AG09319 (cell line): ENCODE data around the gene FANCI.
"Not testable (repeated sequence)": the region's sequence is repeated elsewhere in the genome, so short reads cannot be mapped to it uniquely, and the experiment has no call there.

Experiments
- DNase-seq: peaks from one replicate; pipeline ENCODE4 v3.0.0-alpha.2; 2010; ENCODE audit warnings: low read depth; ENCODE audit errors: extremely low read depth
- TF ChIP-seq, protein P1 (sequence below): IDR thresholded peaks from 2 replicates; pipeline ENCODE4 v1.5.1; 2011; ENCODE audit warnings: low read depth, mild to moderate bottlenecking, inconsistent platforms, low read length, moderate library complexity

The FANCI gene

DNA sequence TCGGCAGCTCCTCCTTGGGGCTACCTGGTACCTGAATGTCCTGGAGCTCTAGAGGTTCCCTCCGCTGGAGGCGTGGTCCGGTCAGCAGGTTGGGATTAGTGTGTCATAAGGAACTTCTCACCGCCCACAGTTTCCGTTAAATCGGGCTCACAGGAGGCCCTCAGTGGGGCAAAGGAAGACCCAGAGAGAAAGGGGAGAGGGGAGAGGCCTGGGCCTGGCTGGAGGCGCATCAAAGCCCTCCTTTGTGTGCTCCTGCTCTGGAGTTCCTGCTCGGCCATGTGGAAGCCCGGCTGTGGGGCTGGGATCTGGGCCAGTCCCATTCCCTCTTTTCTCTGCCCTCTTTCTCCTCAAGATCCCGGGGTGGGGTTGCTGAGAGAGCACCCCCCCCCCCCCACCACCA lies 22.2 kb upstream of the FANCI start, which contains the start of gene RLBP1:
TSS of gene RLBP1 (minus strand) at position 37 of the 400 bp plus-strand sequence. CDS start 2,604 bp downstream, outside the sequence.
- DNase-seq, result no peak
- TF ChIP-seq, protein P1, sequence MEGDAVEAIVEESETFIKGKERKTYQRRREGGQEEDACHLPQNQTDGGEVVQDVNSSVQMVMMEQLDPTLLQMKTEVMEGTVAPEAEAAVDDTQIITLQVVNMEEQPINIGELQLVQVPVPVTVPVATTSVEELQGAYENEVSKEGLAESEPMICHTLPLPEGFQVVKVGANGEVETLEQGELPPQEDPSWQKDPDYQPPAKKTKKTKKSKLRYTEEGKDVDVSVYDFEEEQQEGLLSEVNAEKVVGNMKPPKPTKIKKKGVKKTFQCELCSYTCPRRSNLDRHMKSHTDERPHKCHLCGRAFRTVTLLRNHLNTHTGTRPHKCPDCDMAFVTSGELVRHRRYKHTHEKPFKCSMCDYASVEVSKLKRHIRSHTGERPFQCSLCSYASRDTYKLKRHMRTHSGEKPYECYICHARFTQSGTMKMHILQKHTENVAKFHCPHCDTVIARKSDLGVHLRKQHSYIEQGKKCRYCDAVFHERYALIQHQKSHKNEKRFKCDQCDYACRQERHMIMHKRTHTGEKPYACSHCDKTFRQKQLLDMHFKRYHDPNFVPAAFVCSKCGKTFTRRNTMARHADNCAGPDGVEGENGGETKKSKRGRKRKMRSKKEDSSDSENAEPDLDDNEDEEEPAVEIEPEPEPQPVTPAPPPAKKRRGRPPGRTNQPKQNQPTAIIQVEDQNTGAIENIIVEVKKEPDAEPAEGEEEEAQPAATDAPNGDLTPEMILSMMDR, result no peak

GRCh38 chr15:89225588-89225987 lies 18.2 kb upstream of the FANCI start:
- DNase-seq, result no peak
- TF ChIP-seq, protein P1, result no peak

DNA sequence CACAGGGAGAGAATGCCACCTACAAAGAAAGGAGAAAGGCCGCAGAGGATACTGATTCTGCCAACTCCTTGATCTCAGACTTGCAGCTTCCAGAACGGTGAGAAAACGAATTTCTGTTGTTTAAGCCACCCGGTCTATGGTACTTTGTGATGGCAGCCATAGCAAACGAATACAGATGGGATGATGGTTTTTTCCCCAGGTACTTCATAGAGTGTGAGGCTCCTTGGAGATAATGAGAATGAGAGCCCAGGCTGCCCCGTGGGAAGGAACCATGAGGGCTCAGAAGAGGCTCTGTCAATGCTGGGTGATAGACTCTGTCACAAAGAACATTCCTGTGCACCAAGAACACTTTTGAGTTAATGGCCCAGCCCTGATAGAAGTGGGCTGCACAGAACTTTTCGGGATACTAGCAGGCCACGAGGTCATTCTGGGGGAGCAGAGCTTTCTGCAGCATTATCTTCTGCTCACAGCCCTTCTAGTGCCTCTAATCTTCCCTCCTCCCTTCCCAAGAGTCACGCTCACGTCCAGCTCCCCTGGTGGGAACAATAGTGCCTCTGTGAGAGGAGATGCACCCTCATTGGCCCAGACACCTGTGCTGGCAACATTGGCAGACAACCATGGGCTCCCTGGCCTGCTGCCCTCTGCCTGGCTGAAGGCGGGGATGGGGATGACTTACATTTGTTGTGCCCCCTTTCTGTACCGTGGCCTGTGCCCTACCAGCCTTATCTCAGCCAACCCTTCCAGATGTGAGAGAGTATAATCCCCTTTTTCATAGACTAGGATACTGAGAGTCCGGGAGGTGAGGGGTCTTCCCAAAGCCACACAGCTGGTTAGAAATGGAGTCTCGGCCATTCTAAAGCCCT lies 17.2 kb upstream of the FANCI start:
- TF ChIP-seq, protein P1, result no peak
- no peak for DNase-seq

DNA sequence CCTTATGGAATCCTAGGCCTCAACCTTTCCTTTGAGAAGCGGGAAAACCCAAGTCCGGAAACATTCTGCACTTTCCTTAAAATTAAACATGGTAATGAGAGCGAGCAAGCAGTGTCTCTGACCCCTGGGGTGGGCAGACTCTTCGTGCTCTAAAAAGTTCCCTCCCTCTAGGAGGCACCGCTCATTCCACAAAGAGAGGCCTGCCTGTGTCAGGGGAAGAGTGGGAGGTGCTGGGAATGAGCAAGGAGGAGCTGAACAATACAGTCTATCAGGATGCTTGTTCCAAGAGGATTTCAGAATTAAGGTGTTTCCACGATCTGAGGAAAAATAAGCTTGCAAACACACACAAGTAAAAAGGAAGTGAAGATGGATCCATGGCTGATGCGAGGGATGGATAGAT lies 16.4 kb upstream of the FANCI start:
- TF ChIP-seq, protein P1, result no peak
- DNase-seq, result no peak

DNA sequence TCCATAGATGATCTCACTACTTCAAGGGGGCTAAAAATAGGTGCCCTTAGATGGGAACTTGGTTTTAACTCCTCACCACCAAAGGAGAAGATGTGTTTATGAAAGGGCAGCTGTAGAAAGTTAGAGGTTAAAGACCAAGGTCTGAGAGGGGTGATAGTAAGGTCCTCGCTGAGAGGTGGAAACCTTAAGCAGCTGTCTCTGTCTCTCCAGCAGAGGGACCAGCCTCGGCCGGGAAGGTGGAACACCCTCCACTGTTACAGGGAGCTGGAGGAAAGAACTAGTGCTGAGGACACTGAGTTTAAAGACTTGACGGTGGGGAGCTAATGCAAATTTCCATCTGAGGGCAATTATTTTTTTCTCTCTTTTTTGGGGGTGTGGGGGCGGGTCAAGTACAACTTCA lies 13.5 kb upstream of the FANCI start:
- DNase-seq, result no peak
- TF ChIP-seq, protein P1, result no peak; the same call in 1 of the 2 replicates

GRCh38 chr15:89231832-89232231 lies 11.9 kb upstream of the FANCI start:
- TF ChIP-seq, protein P1, result no peak
- DNase-seq, result no peak

GRCh38 chr15:89239883-89240810 lies 3.6 kb upstream of the FANCI start:
- DNase-seq, result not testable (repeated sequence)
